K562 (cell line): ENCODE data around the gene PSMB10. TPM values are rescaled to one million over a fixed set of nuclear protein-coding genes. Genes with fewer than 3 reads are reported as not detected.

ENCODE experiments used
- CBX5 ChIP-seq: IDR thresholded peaks from 2 replicates; pipeline ENCODE4 v1.6.1; 2014; ENCODE audit warnings: low read depth, borderline replicate concordance
- HLTF ChIP-seq: fragments of 450-650 bp; IDR thresholded peaks from 2 replicates; pipeline ENCODE4 v1.6.1; 2016
- ILF3 ChIP-seq: fragments of 450-650 bp; IDR thresholded peaks from 2 replicates; pipeline ENCODE4 v1.6.1; 2018; ENCODE audit warnings: antibody characterized with exemption, mild to moderate bottlenecking, moderate library complexity, borderline replicate concordance
- MTF1 ChIP-seq: fragments of 250-450 bp; sonication (Bioruptor Pico); IDR thresholded peaks from 2 replicates; pipeline ENCODE4 v1.9.0; 2021; ENCODE audit warnings: moderate library complexity, mild to moderate bottlenecking, inconsistent platforms, borderline replicate concordance
- RBM22 ChIP-seq: fragments of 200-400 bp; formaldehyde crosslinking; IDR thresholded peaks from 2 replicates; pipeline ENCODE4 v1.6.1; 2018; ENCODE audit warnings: low read length, low read depth; ENCODE audit not compliant: poor library complexity, severe bottlenecking
- ZNF197 ChIP-seq: fragments of 200-800 bp; sonication (Bioruptor generic); IDR thresholded peaks from 2 replicates; pipeline ENCODE4 v1.6.1; 2016; ENCODE audit warnings: low read depth, missing genetic modification characterization, missing compliant biosample characterization
- ZNF408 ChIP-seq: fragments of 250-450 bp; sonication (Bioruptor Pico); IDR thresholded peaks from 2 replicates; pipeline ENCODE4 v1.4.0; 2020; ENCODE audit warnings: low read depth, mild to moderate bottlenecking, moderate library complexity
- ZNF444 ChIP-seq: fragments of 250-450 bp; sonication (Bioruptor Pico); IDR thresholded peaks from 2 replicates; pipeline ENCODE4 v1.4.0; 2020; ENCODE audit warnings: mild to moderate bottlenecking, moderate library complexity
- ZSCAN32 ChIP-seq: fragments of 450-650 bp; formaldehyde crosslinking; IDR thresholded peaks from 2 replicates; pipeline ENCODE4 v1.4.0; 2020; ENCODE audit warnings: mild to moderate bottlenecking, moderate library complexity
- polyA plus RNA-seq, 8 experiments: library from polyadenylated mRNA; depleted of rRNA in 4 of 8; stranded (reverse) in 5 of 8; unstranded in 3 of 8; fragments of >200 nt; fragmentation: Nextera tagmentation in 2 of 8; fragmentation: Illumina TruSeq in 1 of 8; extraction: Ambion mirVana in 2 of 8; extraction: Trizol in 1 of 8; gene quantifications; 2 replicates each; pipeline versions ENCODE4 v1.2.1 to v1.2.3, GENCODE V29; 2011 to 2014; ENCODE audit warnings: inconsistent platforms in 1 of 8, missing spikeins in 1 of 8
- total RNA-seq, 7 experiments: library from RNA; depleted of rRNA in 6 of 7; stranded (reverse); fragments of >200 nt in 6 of 7; fragmentation: Illumina TruSeq in 2 of 7; extraction: Trizol in 2 of 7; gene quantifications; 2 replicates each; pipeline versions ENCODE4 v1.2.1 to v1.2.3, GENCODE V29; 2011 to 2021; ENCODE audit warnings: low replicate concordance in 1 of 7
- TF ChIP-seq, protein P1 (sequence below): fragments of 450-650 bp; IDR thresholded peaks from 2 replicates; pipeline ENCODE4 v1.6.1; 2016; ENCODE audit warnings: mild to moderate bottlenecking, moderate library complexity
- TF ChIP-seq, protein P2 (sequence below): sonication (generic); formaldehyde crosslinking; IDR thresholded peaks from 2 replicates; pipeline ENCODE4 v1.8.0; 2022; ENCODE audit warnings: mild to moderate bottlenecking, missing genetic modification reagents, borderline replicate concordance

Gene PSMB10
- total and polyA plus RNA-seq, 9 of the 15 experiments (the other 6 are each of a cell fraction or from before 2014, with no cell fraction given) = 11.7 to 105 (median 51.0) TPM

DNA sequence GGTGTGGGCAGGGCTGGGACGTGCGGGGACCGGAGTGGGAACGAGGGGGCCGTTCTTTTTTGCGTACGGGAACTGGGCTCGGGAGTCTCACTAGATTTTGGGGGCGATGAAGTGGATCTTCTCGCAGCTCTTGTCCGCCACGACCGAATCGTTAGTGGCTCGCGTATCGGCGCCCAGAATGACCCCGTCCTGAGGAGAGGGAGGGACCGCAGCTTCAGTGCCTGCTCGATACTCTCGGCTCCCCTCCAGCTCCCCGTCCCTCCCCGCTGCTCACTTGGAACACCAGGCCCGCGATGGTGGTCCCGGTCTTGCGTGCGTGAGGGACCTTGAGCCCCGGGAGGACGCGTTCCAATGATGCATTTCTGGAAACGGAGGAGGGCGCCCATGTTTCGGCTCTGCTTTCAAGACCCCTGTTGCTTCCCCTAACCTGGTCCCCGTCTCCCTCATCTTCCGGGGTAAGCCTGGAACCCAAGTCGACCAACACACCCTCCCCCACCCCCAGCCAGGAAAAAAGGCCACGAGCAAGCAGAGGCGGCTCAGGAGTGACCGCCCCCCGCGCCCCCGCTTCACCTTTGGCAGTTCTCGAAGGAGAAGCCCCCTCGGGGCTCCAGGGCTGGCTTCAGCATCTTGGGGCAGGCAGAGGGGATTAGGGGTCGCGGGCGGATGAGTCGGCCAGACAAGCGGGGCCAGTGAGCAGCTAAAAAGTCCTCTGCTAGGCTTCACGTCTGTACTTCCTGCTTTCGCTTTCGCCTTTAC, at the start of gene PSMB10 (continued):
- TF ChIP-seq ILF3 = no peak
- no peak for TF ChIP-seq ZNF197 (CRISPR knock-in tag)
- no peak for TF ChIP-seq CBX5
- TF ChIP-seq RBM22 = peak; percentile 81
- no peak for TF ChIP-seq ZNF408 (CRISPR knock-in tag)
- TF ChIP-seq MTF1 (CRISPR knock-in tag) = no peak
- 0 out of 2 replicates have a peak, but pooled peaks have one; percentile 54 for TF ChIP-seq HLTF
- no peak for TF ChIP-seq ZNF444 (CRISPR knock-in tag)
- TF ChIP-seq ZSCAN32 = no peak
- TF ChIP-seq, protein P1, sequence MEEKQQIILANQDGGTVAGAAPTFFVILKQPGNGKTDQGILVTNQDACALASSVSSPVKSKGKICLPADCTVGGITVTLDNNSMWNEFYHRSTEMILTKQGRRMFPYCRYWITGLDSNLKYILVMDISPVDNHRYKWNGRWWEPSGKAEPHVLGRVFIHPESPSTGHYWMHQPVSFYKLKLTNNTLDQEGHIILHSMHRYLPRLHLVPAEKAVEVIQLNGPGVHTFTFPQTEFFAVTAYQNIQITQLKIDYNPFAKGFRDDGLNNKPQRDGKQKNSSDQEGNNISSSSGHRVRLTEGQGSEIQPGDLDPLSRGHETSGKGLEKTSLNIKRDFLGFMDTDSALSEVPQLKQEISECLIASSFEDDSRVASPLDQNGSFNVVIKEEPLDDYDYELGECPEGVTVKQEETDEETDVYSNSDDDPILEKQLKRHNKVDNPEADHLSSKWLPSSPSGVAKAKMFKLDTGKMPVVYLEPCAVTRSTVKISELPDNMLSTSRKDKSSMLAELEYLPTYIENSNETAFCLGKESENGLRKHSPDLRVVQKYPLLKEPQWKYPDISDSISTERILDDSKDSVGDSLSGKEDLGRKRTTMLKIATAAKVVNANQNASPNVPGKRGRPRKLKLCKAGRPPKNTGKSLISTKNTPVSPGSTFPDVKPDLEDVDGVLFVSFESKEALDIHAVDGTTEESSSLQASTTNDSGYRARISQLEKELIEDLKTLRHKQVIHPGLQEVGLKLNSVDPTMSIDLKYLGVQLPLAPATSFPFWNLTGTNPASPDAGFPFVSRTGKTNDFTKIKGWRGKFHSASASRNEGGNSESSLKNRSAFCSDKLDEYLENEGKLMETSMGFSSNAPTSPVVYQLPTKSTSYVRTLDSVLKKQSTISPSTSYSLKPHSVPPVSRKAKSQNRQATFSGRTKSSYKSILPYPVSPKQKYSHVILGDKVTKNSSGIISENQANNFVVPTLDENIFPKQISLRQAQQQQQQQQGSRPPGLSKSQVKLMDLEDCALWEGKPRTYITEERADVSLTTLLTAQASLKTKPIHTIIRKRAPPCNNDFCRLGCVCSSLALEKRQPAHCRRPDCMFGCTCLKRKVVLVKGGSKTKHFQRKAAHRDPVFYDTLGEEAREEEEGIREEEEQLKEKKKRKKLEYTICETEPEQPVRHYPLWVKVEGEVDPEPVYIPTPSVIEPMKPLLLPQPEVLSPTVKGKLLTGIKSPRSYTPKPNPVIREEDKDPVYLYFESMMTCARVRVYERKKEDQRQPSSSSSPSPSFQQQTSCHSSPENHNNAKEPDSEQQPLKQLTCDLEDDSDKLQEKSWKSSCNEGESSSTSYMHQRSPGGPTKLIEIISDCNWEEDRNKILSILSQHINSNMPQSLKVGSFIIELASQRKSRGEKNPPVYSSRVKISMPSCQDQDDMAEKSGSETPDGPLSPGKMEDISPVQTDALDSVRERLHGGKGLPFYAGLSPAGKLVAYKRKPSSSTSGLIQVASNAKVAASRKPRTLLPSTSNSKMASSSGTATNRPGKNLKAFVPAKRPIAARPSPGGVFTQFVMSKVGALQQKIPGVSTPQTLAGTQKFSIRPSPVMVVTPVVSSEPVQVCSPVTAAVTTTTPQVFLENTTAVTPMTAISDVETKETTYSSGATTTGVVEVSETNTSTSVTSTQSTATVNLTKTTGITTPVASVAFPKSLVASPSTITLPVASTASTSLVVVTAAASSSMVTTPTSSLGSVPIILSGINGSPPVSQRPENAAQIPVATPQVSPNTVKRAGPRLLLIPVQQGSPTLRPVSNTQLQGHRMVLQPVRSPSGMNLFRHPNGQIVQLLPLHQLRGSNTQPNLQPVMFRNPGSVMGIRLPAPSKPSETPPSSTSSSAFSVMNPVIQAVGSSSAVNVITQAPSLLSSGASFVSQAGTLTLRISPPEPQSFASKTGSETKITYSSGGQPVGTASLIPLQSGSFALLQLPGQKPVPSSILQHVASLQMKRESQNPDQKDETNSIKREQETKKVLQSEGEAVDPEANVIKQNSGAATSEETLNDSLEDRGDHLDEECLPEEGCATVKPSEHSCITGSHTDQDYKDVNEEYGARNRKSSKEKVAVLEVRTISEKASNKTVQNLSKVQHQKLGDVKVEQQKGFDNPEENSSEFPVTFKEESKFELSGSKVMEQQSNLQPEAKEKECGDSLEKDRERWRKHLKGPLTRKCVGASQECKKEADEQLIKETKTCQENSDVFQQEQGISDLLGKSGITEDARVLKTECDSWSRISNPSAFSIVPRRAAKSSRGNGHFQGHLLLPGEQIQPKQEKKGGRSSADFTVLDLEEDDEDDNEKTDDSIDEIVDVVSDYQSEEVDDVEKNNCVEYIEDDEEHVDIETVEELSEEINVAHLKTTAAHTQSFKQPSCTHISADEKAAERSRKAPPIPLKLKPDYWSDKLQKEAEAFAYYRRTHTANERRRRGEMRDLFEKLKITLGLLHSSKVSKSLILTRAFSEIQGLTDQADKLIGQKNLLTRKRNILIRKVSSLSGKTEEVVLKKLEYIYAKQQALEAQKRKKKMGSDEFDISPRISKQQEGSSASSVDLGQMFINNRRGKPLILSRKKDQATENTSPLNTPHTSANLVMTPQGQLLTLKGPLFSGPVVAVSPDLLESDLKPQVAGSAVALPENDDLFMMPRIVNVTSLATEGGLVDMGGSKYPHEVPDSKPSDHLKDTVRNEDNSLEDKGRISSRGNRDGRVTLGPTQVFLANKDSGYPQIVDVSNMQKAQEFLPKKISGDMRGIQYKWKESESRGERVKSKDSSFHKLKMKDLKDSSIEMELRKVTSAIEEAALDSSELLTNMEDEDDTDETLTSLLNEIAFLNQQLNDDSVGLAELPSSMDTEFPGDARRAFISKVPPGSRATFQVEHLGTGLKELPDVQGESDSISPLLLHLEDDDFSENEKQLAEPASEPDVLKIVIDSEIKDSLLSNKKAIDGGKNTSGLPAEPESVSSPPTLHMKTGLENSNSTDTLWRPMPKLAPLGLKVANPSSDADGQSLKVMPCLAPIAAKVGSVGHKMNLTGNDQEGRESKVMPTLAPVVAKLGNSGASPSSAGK = no peak
- TF ChIP-seq, protein P2, sequence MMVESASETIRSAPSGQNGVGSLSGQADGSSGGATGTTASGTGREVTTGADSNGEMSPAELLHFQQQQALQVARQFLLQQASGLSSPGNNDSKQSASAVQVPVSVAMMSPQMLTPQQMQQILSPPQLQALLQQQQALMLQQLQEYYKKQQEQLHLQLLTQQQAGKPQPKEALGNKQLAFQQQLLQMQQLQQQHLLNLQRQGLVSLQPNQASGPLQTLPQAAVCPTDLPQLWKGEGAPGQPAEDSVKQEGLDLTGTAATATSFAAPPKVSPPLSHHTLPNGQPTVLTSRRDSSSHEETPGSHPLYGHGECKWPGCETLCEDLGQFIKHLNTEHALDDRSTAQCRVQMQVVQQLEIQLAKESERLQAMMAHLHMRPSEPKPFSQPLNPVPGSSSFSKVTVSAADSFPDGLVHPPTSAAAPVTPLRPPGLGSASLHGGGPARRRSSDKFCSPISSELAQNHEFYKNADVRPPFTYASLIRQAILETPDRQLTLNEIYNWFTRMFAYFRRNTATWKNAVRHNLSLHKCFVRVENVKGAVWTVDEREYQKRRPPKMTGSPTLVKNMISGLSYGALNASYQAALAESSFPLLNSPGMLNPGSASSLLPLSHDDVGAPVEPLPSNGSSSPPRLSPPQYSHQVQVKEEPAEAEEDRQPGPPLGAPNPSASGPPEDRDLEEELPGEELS = no peak
